ENCODE data around the gene ENG. TPM values are rescaled to one million over a fixed set of nuclear protein-coding genes. Genes with fewer than 3 reads are reported as not detected.
"Not testable (repeated sequence)": the region's sequence is repeated elsewhere in the genome, so short reads cannot be mapped to it uniquely, and the experiment has no call there.

ENG gene
- total RNA-seq, 1 donor from 2014 or later: 5.0 TPM

- DNase-seq (ENCODE audit: low read depth): no peak
- no peak for TF ChIP-seq CTCF (conservative IDR thresholded peaks at IDR 0.05; ENCODE audit: low read depth, low read length)
- H3K4me3 ChIP-seq (ENCODE audit: low read depth, low read length): peak overlapping the region; percentile 54
Measured at GRCh38 chr9:127852829-127853228, 1.6 kb downstream of the ENG start.

- DNase-seq (ENCODE audit: low read depth): no peak
- TF ChIP-seq CTCF (conservative IDR thresholded peaks at IDR 0.05; ENCODE audit: low read depth, low read length): no peak
Measured at GRCh38 chr9:127850286-127850830, 4.1 kb downstream of the ENG start.

GRCh38 chr9:127848756-127849504 is 5.5 kb downstream of the ENG start:
- no peak for TF ChIP-seq CTCF (conservative IDR thresholded peaks at IDR 0.05; ENCODE audit: low read depth, low read length)
- DNase-seq (ENCODE audit: low read depth): no peak
- H3K4me3 ChIP-seq (ENCODE audit: low read depth, low read length): no peak overlapping the region

More at GRCh38 chr9:127850286-127850830, 4.1 kb downstream of the ENG start:
- no peak overlapping the region for H3K4me3 ChIP-seq (ENCODE audit: low read depth, low read length)

GRCh38 chr9:127847833-127848755 is 6.4 kb downstream of the ENG start:
- no peak for TF ChIP-seq CTCF (conservative IDR thresholded peaks at IDR 0.05; ENCODE audit: low read depth, low read length)
- no peak for DNase-seq (ENCODE audit: low read depth)
- no peak overlapping the region for H3K4me3 ChIP-seq (ENCODE audit: low read depth, low read length)

GRCh38 chr9:127847178-127847510 is 7.3 kb downstream of the ENG start:
- no peak for TF ChIP-seq CTCF (conservative IDR thresholded peaks at IDR 0.05; ENCODE audit: low read depth, low read length)
- no peak for DNase-seq (ENCODE audit: low read depth)
- no peak overlapping the region for H3K4me3 ChIP-seq (ENCODE audit: low read depth, low read length)

- DNase-seq (ENCODE audit: low read depth): no peak
- TF ChIP-seq CTCF (conservative IDR thresholded peaks at IDR 0.05; ENCODE audit: low read depth, low read length): no peak
- H3K4me3 ChIP-seq (ENCODE audit: low read depth, low read length): no peak overlapping the region
Measured at GRCh38 chr9:127846443-127847177, 7.8 kb downstream of the ENG start.

- DNase-seq (ENCODE audit: low read depth); H3K4me3 ChIP-seq (ENCODE audit: low read depth, low read length): not testable (repeated sequence)
Measured at GRCh38 chr9:127845619-127846018, 8.8 kb downstream of the ENG start.

Data from epithelial cell of proximal tubule (primary cell).